H1 (cell line): ENCODE data around the gene UBE2V1. TPM values are rescaled to one million over a fixed set of nuclear protein-coding genes. Genes with fewer than 3 reads are reported as not detected.

Source experiments
- CTCF ChIA-PET: fragments of 300-600 bp; sonication (Branson Sonifier 250); formaldehyde crosslinking; loops from one replicate; lab custom pipeline; 2021; ENCODE audit not compliant: partially characterized antibody; lab: Charles Lee
- POLR2A ChIA-PET: fragments of 300-600 bp; sonication (Branson Sonifier 250); formaldehyde crosslinking; loops from one replicate; lab custom pipeline; 2021; ENCODE audit warnings: inconsistent platforms; ENCODE audit not compliant: partially characterized antibody; lab: Charles Lee
- DNase-seq, 2 experiments: peaks; one replicate each; pipeline versions ENCODE4 v3.0.0 to v3.0.0-alpha.2; 2010 to 2022; ENCODE audit warnings: low spot score in 2 of 2, low read depth in 1 of 2, mixed read lengths in 1 of 2
- FAIRE-seq: peaks from 2 replicates; lab custom pipeline; 2011; peaks lifted over from hg19 to GRCh38; lab: Jason Lieb, UNC
- H2AFZ ChIP-seq: 2 replicates; pipeline ENCODE4 v1.8.1; 2012; ENCODE audit warnings: low read length, inconsistent platforms
- H2AK5ac ChIP-seq: 2 replicates; pipeline ENCODE4 v1.6.1; 2013; ENCODE audit warnings: low read depth, low read length
- H2BK120ac ChIP-seq: replicated peaks from 2 replicates; pipeline ENCODE3; 2013; ENCODE audit warnings: low read depth, low read length, inconsistent platforms
- H2BK12ac ChIP-seq: 2 replicates; pipeline ENCODE4 v1.6.1; 2013; ENCODE audit warnings: low read depth, low read length
- H2BK15ac ChIP-seq: 2 replicates; pipeline ENCODE4 v1.6.1; 2013; ENCODE audit warnings: low read length
- H2BK20ac ChIP-seq: 2 replicates; pipeline ENCODE4 v1.6.1; 2013; ENCODE audit warnings: low read length
- H2BK5ac ChIP-seq: 2 replicates; pipeline ENCODE4 v1.6.1; 2013; ENCODE audit warnings: low read depth, low read length
- H3K14ac ChIP-seq: 2 replicates; pipeline ENCODE4 v1.6.1; 2013; ENCODE audit warnings: inconsistent platforms; ENCODE audit not compliant: insufficient read length
- H3K18ac ChIP-seq: 2 replicates; pipeline ENCODE4 v1.6.1; 2013; ENCODE audit warnings: low read length; ENCODE audit errors: extremely low read depth
- H3K23ac ChIP-seq: 2 replicates; pipeline ENCODE4 v1.6.1; 2013; ENCODE audit warnings: inconsistent platforms; ENCODE audit not compliant: insufficient read length
- H3K23me2 ChIP-seq: 2 replicates; pipeline ENCODE4 v1.6.1; 2013; ENCODE audit warnings: low read depth, low read length
- H3K27ac ChIP-seq: 2 replicates; pipeline ENCODE4 v1.6.1; 2011; ENCODE audit warnings: low read depth, low read length, inconsistent platforms
- H3K27me3 ChIP-seq, 4 experiments: replicated peaks in 1 of 4; 1 replicate in 1 of 4; 2 replicates in 3 of 4; pipeline versions ENCODE4 v1.6.1 to v1.8.1; 2011 to 2013; ENCODE audit warnings: low read length in 3 of 4, mild to moderate bottlenecking in 3 of 4, inconsistent platforms in 2 of 4, mixed read lengths in 2 of 4, moderate library complexity in 1 of 4; ENCODE audit not compliant: control insufficient read depth in 3 of 4, insufficient read depth in 3 of 4; ENCODE audit errors: extremely low read depth in 1 of 4
- H3K36me3 ChIP-seq, 4 experiments: 2 replicates each; pipeline versions ENCODE4 v1.6.1 to v1.8.1; 2011 to 2013; ENCODE audit warnings: mild to moderate bottlenecking in 4 of 4, low read length in 3 of 4, moderate library complexity in 2 of 4, control low read depth in 1 of 4, inconsistent platforms in 1 of 4; ENCODE audit not compliant: insufficient read depth in 4 of 4, control insufficient read depth in 2 of 4
- H3K4ac ChIP-seq: replicated peaks from 2 replicates; pipeline ENCODE3; 2013; ENCODE audit warnings: low read length, low read depth, mixed read lengths, inconsistent platforms; ENCODE audit not compliant: insufficient read length
- H3K4me1 ChIP-seq, 4 experiments: replicated peaks in 1 of 4; 1 replicate in 1 of 4; 2 replicates in 3 of 4; pipeline versions ENCODE4 v1.6.1 to v1.8.1; 2011 to 2013; ENCODE audit warnings: low read length in 3 of 4, inconsistent platforms in 2 of 4, mixed read lengths in 1 of 4; ENCODE audit not compliant: insufficient read depth in 4 of 4, control insufficient read depth in 3 of 4
- H3K4me2 ChIP-seq, 2 experiments: 2 replicates each; pipeline versions ENCODE4 v1.6.1 to v1.8.1; 2011 to 2013; ENCODE audit warnings: low read depth in 2 of 2, low read length in 2 of 2, control low read depth in 1 of 2, inconsistent platforms in 1 of 2, mild to moderate bottlenecking in 1 of 2; ENCODE audit not compliant: insufficient read depth in 1 of 2
- H3K4me3 ChIP-seq, 4 experiments: fragments of 200-600, 300-600 bp in 1 of 4; sonication (generic), shearing (Covaris generic), sonication (Bioruptor Twin) in 1 of 4; 2 replicates each; pipeline versions ENCODE4 v1.5.1 to v1.8.1; 2011 to 2016; ENCODE audit warnings: low read length in 4 of 4, low read depth in 3 of 4, control low read depth in 2 of 4, inconsistent platforms in 2 of 4, mild to moderate bottlenecking in 2 of 4, mixed read lengths in 1 of 4, moderate library complexity in 1 of 4; ENCODE audit not compliant: insufficient read depth in 2 of 4; ENCODE audit errors: extremely low read depth in 1 of 4
- H3K56ac ChIP-seq: replicated peaks from 2 replicates; pipeline ENCODE3; 2013; ENCODE audit warnings: low read depth, mild to moderate bottlenecking, mixed read lengths, low read length, inconsistent platforms; ENCODE audit not compliant: insufficient read length
- H3K79me1 ChIP-seq: 2 replicates; pipeline ENCODE4 v1.6.1; 2013; ENCODE audit warnings: low read depth, low read length, control low read depth
- H3K79me2 ChIP-seq, 2 experiments: 2 replicates each; pipeline versions ENCODE4 v1.6.1 to v1.8.1; 2012 to 2013; ENCODE audit warnings: low read length in 2 of 2, mild to moderate bottlenecking in 2 of 2, inconsistent platforms in 1 of 2; ENCODE audit not compliant: insufficient read depth in 2 of 2, control insufficient read depth in 1 of 2
- H3K9ac ChIP-seq, 4 experiments: replicated peaks in 1 of 4; 1 replicate in 1 of 4; 2 replicates in 3 of 4; pipeline versions ENCODE4 v1.6.1 to v1.8.1; 2011 to 2013; ENCODE audit warnings: low read depth in 3 of 4, low read length in 3 of 4, control low read depth in 2 of 4, mild to moderate bottlenecking in 2 of 4, moderate library complexity in 2 of 4, inconsistent platforms in 1 of 4; ENCODE audit errors: extremely low read depth in 1 of 4
- H3K9me3 ChIP-seq, 2 experiments: 2 replicates each; pipeline versions ENCODE4 v1.6.1 to v1.8.1; 2012 to 2013; ENCODE audit warnings: mild to moderate bottlenecking in 2 of 2, moderate library complexity in 2 of 2, control low read depth in 1 of 2, inconsistent platforms in 1 of 2, low read depth in 1 of 2, low read length in 1 of 2, mixed read lengths in 1 of 2; ENCODE audit not compliant: insufficient read depth in 2 of 2
- H4K20me1 ChIP-seq, 2 experiments: replicated peaks in 1 of 2; 2 replicates each; pipeline versions ENCODE3 to v1.8.1; 2011 to 2013; ENCODE audit warnings: inconsistent platforms in 2 of 2, low read length in 2 of 2, mild to moderate bottlenecking in 1 of 2; ENCODE audit not compliant: insufficient read depth in 2 of 2, control insufficient read depth in 1 of 2
- H4K5ac ChIP-seq: 2 replicates; pipeline ENCODE4 v1.6.1; 2013; ENCODE audit warnings: low read length, low read depth, mixed read lengths, inconsistent platforms; ENCODE audit not compliant: insufficient read length
- H4K8ac ChIP-seq: 2 replicates; pipeline ENCODE4 v1.8.0; 2013; ENCODE audit warnings: mild to moderate bottlenecking, moderate library complexity, low read length, inconsistent platforms; ENCODE audit not compliant: insufficient read depth; ENCODE audit errors: extremely low read depth
- H4K91ac ChIP-seq: replicated peaks from 2 replicates; pipeline ENCODE3; 2013; ENCODE audit warnings: low read length, mixed read lengths, inconsistent platforms; ENCODE audit not compliant: insufficient read length
- ATF3 ChIP-seq: IDR thresholded peaks from 2 replicates; pipeline ENCODE4 v1.6.1; 2011; ENCODE audit warnings: low read depth, mild to moderate bottlenecking, low read length; ENCODE audit not compliant: insufficient read depth
- BACH1 ChIP-seq: IDR thresholded peaks from 2 replicates; pipeline ENCODE4 v1.6.1; 2012; ENCODE audit warnings: low read length, improper control_type of control experiment
- GABPA ChIP-seq: IDR thresholded peaks from 2 replicates; pipeline ENCODE4 v1.6.1; 2011; ENCODE audit warnings: mild to moderate bottlenecking, low read length, moderate library complexity, borderline replicate concordance; ENCODE audit not compliant: insufficient read depth
- KDM4A ChIP-seq: IDR thresholded peaks from one replicate; pipeline ENCODE4 v1.7.1; 2012; ENCODE audit warnings: low read depth, mild to moderate bottlenecking, moderate library complexity, low read length, inconsistent platforms; ENCODE audit not compliant: severe bottlenecking
- NRF1 ChIP-seq: IDR thresholded peaks from 2 replicates; pipeline ENCODE4 v1.6.1; 2011; ENCODE audit warnings: mild to moderate bottlenecking, low read depth, low read length, improper control_type of control experiment
- POU5F1 ChIP-seq: IDR thresholded peaks from 2 replicates; pipeline ENCODE4 v1.6.1; 2011; ENCODE audit warnings: low read depth, mild to moderate bottlenecking, low read length, moderate library complexity
- SIN3A ChIP-seq, 2 experiments: IDR thresholded peaks in 1 of 2; conservative IDR thresholded peaks in 1 of 2; 2 replicates each; pipeline ENCODE4 v1.6.1; 2011 to 2012; ENCODE audit warnings: low read length in 2 of 2, improper control_type of control experiment in 1 of 2, low read depth in 1 of 2, mild to moderate bottlenecking in 1 of 2
- SIX5 ChIP-seq: IDR thresholded peaks from 2 replicates; pipeline ENCODE4 v1.6.1; 2011; ENCODE audit warnings: mild to moderate bottlenecking, low read depth, low read length
- YY1 ChIP-seq: IDR thresholded peaks from 2 replicates; pipeline ENCODE4 v1.6.1; 2011; ENCODE audit warnings: low read depth, mild to moderate bottlenecking, low read length
- WGBS, 2 experiments: shearing (Covaris generic) in 1 of 2; methylation state at CpG; one replicate each; pipeline versions ENCODE4 v1.1.6 to v1.1.7; 2013 to 2015; ENCODE audit warnings: low lambda C conversion rate in 2 of 2, mixed read lengths in 2 of 2, inconsistent platforms in 1 of 2, low coverage in 1 of 2, missing lambda C conversion rate in 1 of 2; ENCODE audit not compliant: insufficient replicate concordance in 2 of 2, insufficient coverage in 1 of 2, insufficient read length in 1 of 2; ENCODE audit errors: extremely low coverage in 1 of 2, missing lambda C conversion rate in 1 of 2; 5-methylcytosine and 5-hydroxymethylcytosine counted together
- polyA plus RNA-seq, 7 experiments: library from polyadenylated mRNA; depleted of rRNA in 3 of 7; stranded (reverse) in 5 of 7; unstranded in 2 of 7; fragments of >200 nt in 5 of 7; fragments of 200-250 nt in 2 of 7; gene quantifications; 1 replicate in 5 of 7; 2 replicates in 1 of 7; 4 replicates in 1 of 7; pipeline versions ENCODE4 v1.2.1 to v1.2.3, GENCODE V29; 2011 to 2013; ENCODE audit warnings: missing spikeins in 2 of 7, mixed read lengths in 2 of 7
- total RNA-seq: library from RNA; stranded (reverse); fragmentation: NEBNext Ultra II Directional; extraction: Animal tissue kit (Norgen Biotek cat#: 25700); gene quantifications from 2 replicates; pipeline ENCODE4 v1.2.1, GENCODE V29; 2021
- TF ChIP-seq, protein P1 (sequence below): IDR thresholded peaks from 2 replicates; pipeline ENCODE4 v1.6.1; 2012; ENCODE audit warnings: inconsistent platforms

Gene UBE2V1
- total and polyA plus RNA-seq, 2 of the 8 experiments (the other 6 are each of a cell fraction or from before 2014, with no cell fraction given), result 141 to 184 TPM

- no peak overlapping the region for H2BK120ac ChIP-seq
- no peak overlapping the region for H3K23ac ChIP-seq
- no peak overlapping the region for H3K56ac ChIP-seq
- H2BK20ac ChIP-seq, result no peak overlapping the region
- peaks cover 0 to 3% of the 10 kb centered on the region in 2 experiments for H4K20me1 ChIP-seq
- no peak overlapping the region for H2AK5ac ChIP-seq
- H3K14ac ChIP-seq, result no peak overlapping the region
- H3K36me3 ChIP-seq, result peaks cover 0 to 6% (median 4%) of the 10 kb centered on the region in 4 experiments; a peak in 6 of 8 replicates
- FAIRE-seq (no peak), DNase-seq (peak; percentile 56 to 66)
- H2BK5ac ChIP-seq, result no peak overlapping the region
- no peak overlapping the region for H4K91ac ChIP-seq
- H3K9ac ChIP-seq, result 0 out of 7 replicates have a peak overlapping the region, but pooled peaks of 1 of the 4 experiments have one; percentile 14
- ChIA-PET POLR2A (interaction anchor here (0.6 to 4.3 kb wide), 20 partner anchors 11 to 247 kb away, joined by 3 to 27 read pairs (median 5); partner anchors contain the start of gene PEDS1), CTCF (interaction anchor here (0.5 to 13.0 kb wide), 32 partner anchors 9 to 456 kb away, joined by 3 to 208 read pairs (median 4); partner anchors contain the start of genes PEDS1 and UBE2V1)
- no peak overlapping the region for H3K18ac ChIP-seq
- H3K9me3 ChIP-seq, result no peaks in the 10 kb centered on the region
- no peak overlapping the region for H4K5ac ChIP-seq
- H3K4me1 ChIP-seq, result peaks cover 0 to 5% (median 1%) of the 10 kb centered on the region in 4 experiments; a peak in 3 of 7 replicates
- 0 out of 2 replicates have a peak overlapping the region, but pooled peaks have one; percentile 34 for H2BK15ac ChIP-seq
- no peak overlapping the region for H3K27ac ChIP-seq
- H3K27me3 ChIP-seq, result no peaks in the 10 kb centered on the region
- no peak overlapping the region for H2AFZ ChIP-seq
- no peaks in the 10 kb centered on the region for H3K23me2 ChIP-seq
- no peak overlapping the region for H3K4ac ChIP-seq
- no peak overlapping the region for H2BK12ac ChIP-seq
- no peak overlapping the region for H3K4me2 ChIP-seq
- 65% methylated on average over 9 of the region's 9 CpGs; no CpG with 5 or more reads in 1 of the 2 experiments for WGBS, 2 experiments
- H3K79me1 ChIP-seq, result no peaks in the 10 kb centered on the region
- no peak overlapping the region for H3K4me3 ChIP-seq
- no peaks in the 10 kb centered on the region for H3K79me2 ChIP-seq
- H4K8ac ChIP-seq, result no peak overlapping the region; the same call in 1 of the 2 replicates
- TF ChIP-seq NRF1 (no peak), BACH1 (no peak), POU5F1 (no peak), KDM4A (no peak), YY1 (peak; percentile 71; the same call in 1 of the 2 replicates), ATF3 (no peak), SIX5 (no peak), SIN3A (conservative IDR thresholded peaks at IDR 0.05 in 1 of 2, IDR thresholded peaks at IDR 0.05 in 1 of 2; ENCODE audit: low read depth in 1 of 2, low read length in 2 of 2) (0 out of 4 replicates have a peak, but pooled peaks of 1 of the 2 experiments have one; percentile 34), GABPA (0 out of 2 replicates have a peak, but pooled peaks have one; percentile 15)
- TF ChIP-seq, protein P1, sequence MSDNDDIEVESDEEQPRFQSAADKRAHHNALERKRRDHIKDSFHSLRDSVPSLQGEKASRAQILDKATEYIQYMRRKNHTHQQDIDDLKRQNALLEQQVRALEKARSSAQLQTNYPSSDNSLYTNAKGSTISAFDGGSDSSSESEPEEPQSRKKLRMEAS, result peak; percentile 42; the same call in 1 of the 2 replicates
These were observed 8.2 kb upstream of the UBE2V1 start for GRCh38 chr20:50120935-50121693.
